K562 (cell line): Measurements from ENCODE around the gene ZBTB25. TPM values are rescaled to one million over a fixed set of nuclear protein-coding genes. Genes with fewer than 3 reads are reported as not detected.

Experiments
- ADNP ChIP-seq: fragments of 200-800 bp; sonication (Bioruptor generic); IDR thresholded peaks from 2 replicates; pipeline ENCODE4 v1.6.1; 2016; ENCODE audit warnings: missing genetic modification characterization, missing compliant biosample characterization
- CREB5 ChIP-seq: fragments of 250-450 bp; sonication (Bioruptor Pico); IDR thresholded peaks from 2 replicates; pipeline ENCODE4 v1.5.0; 2020; ENCODE audit warnings: mild to moderate bottlenecking
- IRF9 ChIP-seq: fragments of 450-650 bp; IDR thresholded peaks from 2 replicates; pipeline ENCODE4 v1.6.1; 2016; ENCODE audit warnings: missing biosample characterization, missing genetic modification characterization
- STAT6 ChIP-seq: sonication (generic); formaldehyde crosslinking; IDR thresholded peaks from 2 replicates; pipeline ENCODE4 v1.8.1; 2023; ENCODE audit warnings: mild to moderate bottlenecking, missing genetic modification reagents
- ZBTB49 ChIP-seq: sonication (generic); formaldehyde crosslinking; IDR thresholded peaks from 2 replicates; pipeline ENCODE4 v1.8.0; 2022; ENCODE audit warnings: missing genetic modification reagents, mild to moderate bottlenecking, borderline replicate concordance
- ZEB2 ChIP-seq: fragments of 450-650 bp; IDR thresholded peaks from 2 replicates; pipeline ENCODE4 v1.6.1; 2016
- ZFP36 ChIP-seq: fragments of 150-350 bp; IDR thresholded peaks from 2 replicates; pipeline ENCODE4 v1.6.1; 2018; ENCODE audit warnings: low read length, low read depth; ENCODE audit not compliant: partially characterized antibody
- ZFX ChIP-seq: sonication (generic); formaldehyde crosslinking; IDR thresholded peaks from 2 replicates; pipeline ENCODE4 v1.8.0; 2022; ENCODE audit warnings: mild to moderate bottlenecking, missing genetic modification reagents, moderate library complexity
- ZKSCAN8 ChIP-seq: fragments of 200-800 bp; sonication (Bioruptor generic); IDR thresholded peaks from 2 replicates; pipeline ENCODE4 v1.6.1; 2016; ENCODE audit warnings: missing genetic modification characterization, missing compliant biosample characterization
- ZNF318 ChIP-seq, 2 experiments: fragments of 450-650 bp; IDR thresholded peaks; 2 replicates each; pipeline ENCODE4 v1.6.1; 2016; ENCODE audit warnings: mild to moderate bottlenecking in 2 of 2, borderline replicate concordance in 1 of 2, low read depth in 1 of 2, moderate library complexity in 1 of 2
- ZNF583 ChIP-seq: fragments of 250-450 bp; sonication (Bioruptor Pico); IDR thresholded peaks from 2 replicates; pipeline ENCODE4 v1.4.0; 2020
- ZNF764 ChIP-seq: fragments of 250-450 bp; sonication (Bioruptor Pico); IDR thresholded peaks from 2 replicates; pipeline ENCODE4 v1.4.0; 2020; ENCODE audit warnings: low read depth, mild to moderate bottlenecking, moderate library complexity
- polyA plus RNA-seq, 8 experiments: library from polyadenylated mRNA; depleted of rRNA in 4 of 8; stranded (reverse) in 5 of 8; unstranded in 3 of 8; fragments of >200 nt; fragmentation: Nextera tagmentation in 2 of 8; fragmentation: Illumina TruSeq in 1 of 8; extraction: Ambion mirVana in 2 of 8; extraction: Trizol in 1 of 8; gene quantifications; 2 replicates each; pipeline versions ENCODE4 v1.2.1 to v1.2.3, GENCODE V29; 2011 to 2014; ENCODE audit warnings: inconsistent platforms in 1 of 8, missing spikeins in 1 of 8
- total RNA-seq, 7 experiments: library from RNA; depleted of rRNA in 6 of 7; stranded (reverse); fragments of >200 nt in 6 of 7; fragmentation: Illumina TruSeq in 2 of 7; extraction: Trizol in 2 of 7; gene quantifications; 2 replicates each; pipeline versions ENCODE4 v1.2.1 to v1.2.3, GENCODE V29; 2011 to 2021; ENCODE audit warnings: low replicate concordance in 1 of 7

Gene ZBTB25
- total and polyA plus RNA-seq, 9 of the 15 experiments (the other 6 are each of a cell fraction or from before 2014, with no cell fraction given): 0.61 to 3.9 (median 2.3) TPM

- TF ChIP-seq STAT6 (CRISPR knock-in tag): no peak
- no peak for TF ChIP-seq IRF9 (tag)
- TF ChIP-seq ZNF764 (CRISPR knock-in tag): no peak
- TF ChIP-seq ZNF318 (IDR thresholded peaks at IDR 0.05; ENCODE audit: borderline replicate concordance in 1 of 2, low read depth in 1 of 2): no peak
- TF ChIP-seq ZFP36: no peak
- no peak for TF ChIP-seq ADNP (tag)
- no peak for TF ChIP-seq ZBTB49
- no peak for TF ChIP-seq CREB5
- no peak for TF ChIP-seq ZFX (CRISPR knock-in tag)
- TF ChIP-seq ZNF583 (CRISPR knock-in tag): no peak
- TF ChIP-seq ZEB2: no peak
- no peak for TF ChIP-seq ZKSCAN8 (CRISPR knock-in tag)
These were observed 678 bp downstream of the ZBTB25 start (continued) for GRCh38 chr14:64502887-64503433.
